HG03354 (cell line): ENCODE measurements around the gene HELZ2.
A peak's percentile ranks its signal among the peaks of the same experiment; 100 is the strongest.
"Not testable (repeated sequence)": the region's sequence is repeated elsewhere in the genome, so short reads cannot be mapped to it uniquely, and the experiment has no call there.

Source experiments
- ATAC-seq: cut with Tn5 transposase; IDR thresholded peaks from one replicate; pipeline ENCODE4 v1.9.1; 2021; ENCODE audit warnings: mild to moderate bottlenecking; ENCODE audit not compliant: unreplicated experiment, poor library complexity, severe bottlenecking

HELZ2 gene, protein sequence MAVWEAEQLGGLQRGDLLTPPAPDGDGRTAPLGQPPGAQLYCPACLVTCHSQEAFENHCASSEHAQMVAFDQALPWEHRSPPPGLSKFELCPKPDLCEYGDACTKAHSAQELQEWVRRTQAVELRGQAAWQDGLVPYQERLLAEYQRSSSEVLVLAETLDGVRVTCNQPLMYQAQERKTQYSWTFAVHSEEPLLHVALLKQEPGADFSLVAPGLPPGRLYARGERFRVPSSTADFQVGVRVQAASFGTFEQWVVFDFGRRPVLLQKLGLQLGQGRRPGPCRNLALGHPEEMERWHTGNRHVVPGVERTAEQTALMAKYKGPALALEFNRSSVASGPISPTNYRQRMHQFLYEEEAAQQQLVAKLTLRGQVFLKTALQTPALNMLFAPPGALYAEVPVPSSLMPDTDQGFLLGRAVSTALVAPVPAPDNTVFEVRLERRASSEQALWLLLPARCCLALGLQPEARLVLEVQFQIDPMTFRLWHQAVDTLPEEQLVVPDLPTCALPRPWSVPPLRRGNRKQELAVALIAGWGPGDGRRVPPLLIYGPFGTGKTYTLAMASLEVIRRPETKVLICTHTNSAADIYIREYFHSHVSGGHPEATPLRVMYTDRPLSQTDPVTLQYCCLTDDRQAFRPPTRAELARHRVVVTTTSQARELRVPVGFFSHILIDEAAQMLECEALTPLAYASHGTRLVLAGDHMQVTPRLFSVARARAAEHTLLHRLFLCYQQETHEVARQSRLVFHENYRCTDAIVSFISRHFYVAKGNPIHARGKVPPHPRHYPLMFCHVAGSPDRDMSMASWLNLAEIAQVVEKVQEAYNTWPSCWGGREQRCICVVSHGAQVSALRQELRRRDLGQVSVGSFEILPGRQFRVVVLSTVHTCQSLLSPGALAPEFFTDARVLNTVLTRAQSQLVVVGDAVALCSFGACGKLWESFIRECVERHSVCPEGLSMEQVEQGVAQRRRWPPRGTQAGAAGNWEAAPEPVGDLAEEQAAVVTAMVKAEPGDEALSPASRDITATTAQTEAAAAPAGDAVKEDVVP (N-terminal part only)

DNA sequence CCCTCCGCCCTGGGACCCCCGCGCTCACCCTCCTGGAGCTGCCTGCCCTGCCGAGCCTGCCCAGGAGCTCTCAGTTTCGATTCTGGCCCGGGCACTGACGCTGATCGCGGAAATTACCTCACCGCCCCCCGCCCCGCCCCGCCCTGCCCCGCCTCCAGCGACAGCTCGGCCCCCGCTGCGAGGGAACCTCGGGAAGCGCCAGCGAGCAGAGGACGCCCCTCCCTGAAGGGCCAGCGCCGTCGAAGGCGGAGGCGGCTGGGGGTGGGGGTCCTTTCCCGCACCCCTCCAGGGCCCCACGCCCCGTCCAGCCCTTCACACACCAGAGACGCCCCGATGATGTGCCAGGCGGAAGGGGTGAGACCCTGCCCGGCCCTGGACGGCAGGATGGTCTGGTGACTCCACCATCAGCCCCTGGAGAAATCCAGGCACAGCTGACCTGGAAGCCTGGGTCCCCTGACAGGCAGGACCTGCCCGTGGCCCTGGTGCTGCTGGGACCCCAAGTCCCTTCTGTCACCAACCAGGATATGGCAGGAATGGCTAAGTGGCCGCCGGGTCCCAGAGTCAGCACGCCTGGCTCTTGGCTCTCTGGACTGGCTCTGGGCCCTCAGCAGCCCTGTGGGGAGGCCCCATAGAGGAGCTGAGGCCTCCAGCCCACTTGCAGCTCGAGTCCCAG lies at the start of gene HELZ2:
TSS of gene HELZ2 (minus strand) at position 84 of the 673 bp plus-strand sequence. CDS start 1,854 bp downstream, outside the sequence.
- ATAC-seq, result peak; percentile 65

DNA sequence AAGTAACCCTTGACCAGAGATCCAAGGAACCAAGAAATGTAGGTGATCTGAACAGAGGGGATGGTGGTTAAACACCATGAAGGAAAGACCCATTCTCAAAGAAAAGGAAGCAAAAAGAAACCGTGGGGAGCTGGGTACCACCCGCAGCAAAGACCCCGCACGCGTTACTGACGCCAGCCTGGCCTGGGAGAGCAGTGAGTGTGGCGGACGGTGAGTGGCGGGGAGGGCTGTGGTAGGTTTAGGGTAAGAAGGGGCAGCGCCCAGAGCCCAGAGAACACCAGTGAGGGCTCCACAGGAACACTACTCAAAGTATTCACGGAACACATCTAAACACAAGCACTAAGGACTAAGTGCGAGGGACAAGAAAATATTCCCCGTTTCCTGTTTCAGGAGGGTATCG lies 48.7 kb upstream of the HELZ2 start:
- no peak for ATAC-seq

DNA sequence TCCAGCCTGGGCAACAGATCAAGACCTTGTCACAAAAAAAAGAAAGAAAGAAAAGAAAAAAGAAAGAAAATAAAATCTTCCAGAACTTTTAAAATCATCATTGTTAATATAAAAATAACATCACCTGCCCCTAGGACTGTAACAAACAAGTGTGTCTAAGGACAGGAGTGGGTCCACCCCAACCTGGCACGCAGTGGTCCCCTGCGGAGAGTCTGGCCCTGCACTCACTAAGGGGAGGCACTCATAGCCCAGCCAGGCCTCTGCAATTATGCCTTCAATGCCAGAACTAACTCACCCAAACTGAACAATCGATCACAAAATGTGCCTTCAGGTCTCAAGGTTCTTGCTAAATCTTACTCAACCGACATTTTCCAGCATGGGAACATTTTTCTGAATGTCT lies 48.1 kb upstream of the HELZ2 start:
- ATAC-seq, result no peak

DNA sequence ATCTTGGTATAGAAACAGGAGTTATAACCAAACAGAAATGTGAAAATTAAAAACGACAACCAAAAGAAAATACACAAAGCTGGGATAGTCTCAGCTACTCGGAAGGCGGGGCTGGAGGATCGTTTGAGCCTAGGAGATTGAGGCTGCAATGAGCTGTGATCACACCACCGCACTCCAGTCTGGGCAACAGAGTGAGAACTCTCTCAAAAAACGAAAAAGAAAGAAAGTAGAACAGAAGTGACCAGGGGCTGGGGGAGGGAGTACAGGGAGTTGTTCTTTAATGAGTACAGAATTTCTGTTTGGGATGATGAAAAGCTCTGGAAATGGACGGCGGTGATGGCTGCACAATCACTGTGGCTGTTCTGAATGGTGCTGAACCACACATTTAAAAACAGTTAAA lies 47.0 kb upstream of the HELZ2 start:
- ATAC-seq, result no peak

DNA sequence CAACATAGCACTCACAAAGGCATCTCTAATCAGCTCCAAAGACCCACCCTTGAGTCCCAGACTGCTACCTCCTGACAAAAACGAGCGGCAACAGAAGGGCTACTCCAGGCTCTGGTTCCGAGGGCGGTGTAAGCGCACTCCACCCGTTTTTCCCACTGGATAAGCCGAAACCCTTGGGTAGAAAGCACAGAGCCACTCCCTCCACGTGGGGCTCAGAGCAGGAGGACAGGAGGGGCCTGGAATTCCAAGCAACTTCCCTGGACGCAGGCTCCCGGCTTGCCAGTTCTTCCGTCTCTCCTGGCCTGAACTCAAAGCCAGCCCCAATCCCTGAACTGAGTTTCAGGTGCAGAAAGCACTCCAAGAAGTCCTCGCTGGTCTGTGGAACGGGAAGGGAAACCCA lies 45.5 kb upstream of the HELZ2 start:
- ATAC-seq, result no peak

DNA sequence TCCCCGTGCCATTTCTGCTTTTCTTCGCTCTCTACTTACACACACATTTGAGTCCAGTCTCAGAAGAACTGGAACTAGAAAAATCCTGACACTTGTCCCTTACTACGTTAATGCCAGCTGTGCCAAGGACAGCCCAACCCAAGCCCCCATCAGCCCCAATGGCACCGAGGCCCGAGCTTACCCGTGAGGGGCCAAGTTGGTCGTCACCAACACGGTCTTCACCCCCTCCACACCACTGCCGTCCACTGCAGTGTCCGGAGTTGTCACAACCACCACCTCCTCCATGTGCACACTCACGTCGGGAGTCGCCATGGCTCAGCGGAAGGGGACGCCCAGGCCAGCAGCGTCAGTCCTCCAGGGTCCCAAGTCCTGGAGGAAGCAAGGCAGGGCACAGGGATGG lies 45.0 kb upstream of the HELZ2 start:
- no peak for ATAC-seq

DNA sequence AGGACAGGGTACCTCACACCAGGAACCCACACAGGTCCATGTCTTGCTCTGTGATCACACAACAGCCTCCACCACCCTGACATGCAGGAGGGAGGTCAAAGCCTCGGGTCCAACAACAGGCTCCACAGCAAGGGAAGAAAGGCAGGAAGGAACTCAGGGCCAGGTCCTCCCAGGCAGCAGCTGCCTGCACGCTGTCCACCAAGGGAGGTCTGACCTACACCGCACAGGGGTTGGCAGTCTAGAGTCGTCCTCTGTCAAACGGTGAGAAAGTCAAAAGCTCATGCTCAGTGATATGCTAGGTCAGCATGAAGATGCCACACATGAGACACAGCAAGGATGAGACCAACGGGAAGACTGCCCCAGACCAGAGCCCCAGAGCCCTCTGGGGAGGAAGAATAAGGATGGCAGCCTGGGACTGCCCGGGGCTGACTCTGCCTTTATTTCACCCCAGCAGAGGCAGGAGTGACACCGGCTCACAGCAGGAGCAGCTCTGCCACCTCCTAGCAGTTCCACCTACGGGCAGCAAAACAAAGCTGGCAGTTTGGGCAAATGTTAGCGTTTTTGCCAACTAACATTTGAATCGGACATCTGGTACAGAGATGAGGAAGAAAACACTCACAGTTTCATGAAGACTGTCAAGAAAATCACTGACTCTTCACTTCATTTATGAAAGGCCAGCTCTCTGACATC lies 44.4 kb upstream of the HELZ2 start:
- ATAC-seq, result no peak

DNA sequence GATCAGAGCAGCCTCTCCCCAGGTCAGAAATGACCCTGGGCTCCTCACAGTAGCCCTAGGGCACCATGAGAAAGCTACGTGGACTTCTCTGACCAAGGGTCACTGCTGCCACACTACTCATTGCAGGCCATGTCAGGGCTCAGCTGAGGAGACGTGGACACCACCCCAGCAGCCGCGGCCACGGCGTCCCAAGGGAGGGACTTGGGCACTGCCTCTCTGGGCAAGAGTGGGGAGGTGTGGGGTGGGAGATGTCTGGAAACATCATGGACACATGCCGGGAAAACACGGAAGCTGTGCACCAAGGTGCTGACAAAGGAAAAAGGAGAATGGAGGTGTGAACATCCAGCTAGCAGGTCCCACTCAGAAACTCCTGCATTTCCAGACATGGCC lies 43.8 kb upstream of the HELZ2 start:
- no peak for ATAC-seq

DNA sequence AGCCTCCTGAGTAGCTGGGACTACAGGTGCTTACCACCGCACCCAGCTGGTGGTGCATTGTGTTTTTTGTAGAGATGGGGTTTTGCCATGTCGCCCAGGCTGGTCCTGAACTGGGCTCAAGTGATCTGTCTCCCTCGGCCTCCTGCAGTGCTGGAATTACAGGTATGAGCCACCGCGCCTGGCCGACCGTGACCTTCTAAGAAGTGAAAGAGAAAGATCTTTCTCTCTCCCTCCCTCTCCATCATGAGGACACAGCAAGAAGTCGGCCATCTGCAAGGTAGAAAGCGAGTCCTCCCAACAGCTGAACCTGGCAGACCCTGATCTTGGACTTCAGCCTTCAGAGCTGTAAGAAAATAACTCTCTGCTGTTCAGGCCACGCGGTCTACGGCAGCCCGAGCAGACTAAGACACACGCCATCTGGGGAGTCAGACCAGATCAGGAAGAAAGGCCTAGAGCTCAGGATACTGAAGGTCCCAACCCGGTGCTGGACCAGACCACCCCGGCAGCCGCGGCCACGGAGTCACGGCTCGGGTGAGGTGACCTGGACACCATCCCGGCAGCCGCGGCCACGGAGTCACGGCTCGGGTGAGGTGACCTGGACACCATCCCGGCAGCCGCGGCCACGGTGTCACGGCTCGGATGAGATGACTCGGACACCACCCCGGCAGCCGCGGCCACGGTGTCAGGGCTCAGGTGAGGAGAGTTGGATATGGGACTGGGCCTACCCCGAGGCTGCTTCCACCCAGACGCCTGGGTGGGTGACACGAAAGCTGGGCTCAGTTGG lies 43.2 kb upstream of the HELZ2 start:
- ATAC-seq, result no peak

DNA sequence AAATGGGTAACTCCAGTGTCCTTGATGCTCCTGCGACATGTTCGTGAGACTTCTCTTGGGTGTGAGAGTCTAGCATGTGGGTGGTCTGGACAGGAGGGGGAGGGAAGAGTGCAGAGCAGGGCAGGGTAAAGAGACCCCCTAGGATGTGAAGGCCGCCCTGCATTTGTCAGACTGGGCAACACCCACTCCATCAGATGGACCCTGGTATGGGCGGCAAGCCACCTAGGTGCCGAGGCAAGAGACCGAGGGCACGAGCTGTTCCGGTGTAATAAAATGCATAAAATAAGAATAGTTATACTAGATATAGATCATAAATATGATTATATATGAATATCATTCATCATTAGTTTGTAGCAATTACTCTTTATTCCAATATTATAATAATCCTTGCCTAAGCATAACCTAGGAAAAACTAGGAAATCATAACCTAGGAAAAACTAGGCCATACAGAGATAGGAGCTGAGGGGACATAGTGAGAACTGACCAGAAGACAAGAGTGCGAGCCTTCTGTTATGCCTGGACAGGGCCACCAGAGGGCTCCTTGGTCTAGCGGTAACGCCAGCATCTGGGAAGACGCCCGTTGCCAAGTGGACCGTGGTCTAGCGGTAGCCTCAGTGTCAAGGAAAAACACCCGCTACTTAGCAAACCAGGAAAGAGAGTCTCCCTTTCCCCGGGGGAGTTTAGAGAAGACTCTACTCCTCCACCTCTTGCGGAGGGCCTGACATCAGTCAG lies 40.0 kb upstream of the HELZ2 start:
- ATAC-seq, result not testable (repeated sequence)

DNA sequence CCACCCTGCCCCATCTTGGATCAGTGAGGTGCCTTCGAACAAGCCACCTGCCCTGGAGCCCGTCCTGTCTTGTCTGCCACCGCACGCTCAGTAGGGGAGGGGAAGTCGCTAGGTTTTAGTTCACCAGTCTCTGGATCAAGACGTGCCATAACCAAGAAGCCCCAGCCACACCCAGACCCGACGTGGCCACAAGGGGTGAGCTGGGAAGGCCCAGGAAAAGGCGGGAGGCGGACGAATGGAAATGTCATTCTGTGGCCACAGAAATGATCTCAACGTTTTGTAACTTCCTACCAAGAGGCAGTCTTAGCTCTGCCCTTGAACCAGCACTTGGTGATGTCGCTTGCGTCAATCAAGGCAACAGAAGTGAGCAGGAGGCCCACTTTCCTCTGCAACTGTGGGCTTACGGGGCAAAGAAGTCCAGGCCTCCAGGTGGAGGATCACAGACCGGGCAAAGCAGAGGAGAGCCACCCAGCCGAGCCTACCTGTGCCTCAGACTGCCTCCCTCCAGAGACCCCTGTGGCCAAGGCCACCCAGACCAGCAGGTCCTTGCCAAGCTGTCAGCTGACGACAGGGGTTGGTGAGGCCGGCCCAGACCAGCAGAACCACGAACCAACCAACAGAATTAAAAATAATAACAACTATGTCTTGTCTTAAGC lies 38.4 kb upstream of the HELZ2 start:
- no peak for ATAC-seq

DNA sequence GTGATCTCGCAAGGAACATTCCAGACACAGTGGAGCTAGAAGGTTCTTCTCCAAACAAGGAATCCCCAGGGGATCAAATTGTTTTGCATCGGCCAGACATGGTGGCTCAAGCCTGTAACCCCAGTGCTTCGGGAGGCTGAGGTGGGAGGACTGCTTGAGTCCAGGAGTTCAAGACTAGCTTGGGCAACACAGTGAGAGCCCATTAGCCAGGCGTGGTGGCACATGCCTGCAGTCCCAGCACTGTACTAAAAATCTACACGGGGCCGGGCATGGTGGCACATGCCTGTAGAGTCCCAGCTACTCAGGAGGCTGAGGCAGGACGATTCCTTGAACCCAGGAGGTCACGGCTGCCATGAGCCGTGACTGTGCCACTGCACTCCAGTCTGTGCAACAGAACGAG lies 37.6 kb upstream of the HELZ2 start:
- no peak for ATAC-seq

DNA sequence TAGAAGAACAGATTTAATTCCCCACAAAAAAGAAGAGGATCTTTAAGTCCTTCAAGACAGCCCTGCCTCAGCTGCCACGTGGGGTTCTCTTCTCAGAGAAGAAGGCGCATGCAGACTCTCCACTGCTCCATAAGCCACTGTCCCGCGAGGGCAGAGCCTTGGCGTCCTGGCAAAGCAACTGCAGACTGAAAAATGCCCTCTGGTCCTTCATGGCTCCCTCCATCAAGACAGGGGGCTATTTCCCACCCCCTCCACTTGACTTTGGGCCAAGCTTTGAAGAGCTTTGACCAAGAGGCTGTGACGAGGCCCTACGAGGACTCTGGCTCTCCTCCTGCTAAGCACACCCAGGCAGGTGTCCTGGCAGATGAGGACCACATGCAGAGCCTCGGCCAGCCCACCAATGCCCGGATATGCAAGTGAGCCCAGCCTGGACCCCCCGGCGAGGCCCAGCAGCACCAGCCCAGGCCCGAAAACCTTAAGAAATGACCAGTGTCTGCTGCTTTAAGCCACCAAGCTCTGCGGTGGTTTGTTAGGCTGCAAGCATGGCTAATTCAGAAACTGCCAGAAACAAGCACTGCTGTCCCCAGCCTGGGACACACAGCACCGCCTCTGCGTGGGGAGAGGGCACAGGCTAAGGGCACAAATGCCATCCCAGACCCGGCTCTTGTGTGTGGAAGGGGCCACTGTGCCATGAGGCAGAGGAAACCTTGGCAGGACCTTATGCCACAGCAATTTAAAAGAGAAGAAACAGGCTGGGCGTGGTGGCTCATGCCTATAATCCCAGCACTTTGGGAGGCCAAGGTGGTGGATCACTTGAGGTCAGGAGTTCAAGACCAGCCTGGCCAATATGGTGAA lies 36.8 kb upstream of the HELZ2 start:
- ATAC-seq, result no peak

DNA sequence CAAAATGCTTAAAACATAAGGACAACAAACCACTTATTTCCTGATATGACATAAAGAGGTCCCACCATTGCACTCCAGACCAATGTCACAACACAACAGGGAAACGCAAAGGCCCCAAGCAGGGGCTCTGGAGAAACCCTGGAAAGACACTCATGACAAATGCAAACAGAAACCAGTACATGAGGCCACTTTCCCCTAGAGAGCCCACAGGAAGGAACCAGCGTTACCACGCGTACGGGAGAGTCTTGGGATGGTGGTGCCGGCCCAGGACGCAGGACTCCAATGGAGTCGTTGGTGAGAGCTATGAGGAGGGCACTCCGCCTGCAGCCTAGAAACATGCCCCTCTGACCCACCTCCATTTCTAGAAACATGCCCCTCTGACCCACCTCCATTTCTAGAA lies 32.6 kb upstream of the HELZ2 start:
- no peak for ATAC-seq

DNA sequence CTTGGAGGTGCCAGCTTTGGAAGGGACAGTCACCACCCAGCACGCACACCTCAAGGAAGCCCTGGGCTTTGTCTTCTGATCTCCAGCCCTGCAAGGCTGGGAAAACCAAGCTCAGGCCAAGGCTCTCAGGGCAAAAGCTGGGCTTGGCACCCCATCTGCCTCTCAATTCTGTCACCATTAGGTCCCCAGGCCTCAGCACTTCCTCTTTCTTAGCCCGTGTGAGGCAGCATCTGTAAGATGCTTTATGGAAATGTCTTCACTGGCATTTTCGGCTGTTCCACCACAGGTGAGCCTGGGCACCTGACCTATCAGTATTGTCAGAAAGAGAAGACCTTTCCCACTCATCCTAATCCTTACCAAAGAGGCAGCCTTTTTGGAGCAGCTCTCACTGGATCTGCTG lies 28.3 kb upstream of the HELZ2 start:
- ATAC-seq, result no peak

DNA sequence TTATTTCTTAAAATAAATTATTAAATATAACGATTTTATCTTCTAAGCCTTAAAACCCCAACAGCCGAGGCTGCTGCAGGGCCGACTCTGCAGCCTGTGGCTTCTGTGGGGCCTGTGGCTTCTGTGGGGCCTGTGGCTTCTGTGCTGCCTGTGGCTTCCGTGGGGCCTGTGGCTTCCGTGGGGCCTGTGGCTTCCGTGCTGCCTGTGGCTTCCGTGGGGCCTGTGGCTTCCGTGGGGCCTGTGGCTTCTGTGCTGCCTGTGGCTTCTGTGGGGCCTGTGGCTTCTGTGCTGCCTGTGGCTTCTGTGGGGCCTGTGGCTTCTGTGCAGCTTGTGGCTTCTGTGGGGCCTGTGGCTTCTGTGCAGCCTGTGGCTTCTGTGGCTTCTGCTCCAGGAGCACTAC lies 27.6 kb upstream of the HELZ2 start:
- not testable (repeated sequence) for ATAC-seq
